Effector memory CD8-positive, alpha-beta T cell (primary cell): Measurements from ENCODE around the gene IFT88.

Experiments used
- ATAC-seq: fragments of 150-1000 bp; cut with Tn5 transposase; replicated peaks from 2 replicates; pipeline ENCODE4 v1.10.0; 2021; ENCODE audit warnings: mild to moderate bottlenecking, moderate library complexity
- DNase-seq, 3 experiments: peaks; one replicate each; pipeline ENCODE4 v3.0.0; 2021
- H3K27ac Mint-ChIP-seq, 2 donors: one replicate each; pipeline ENCODE4 v1.8.0; 2022; ENCODE audit warnings: mild to moderate bottlenecking in 2 of 2, mixed read lengths in 2 of 2, moderate library complexity in 2 of 2
- H3K27me3 Mint-ChIP-seq, 2 donors: one replicate each; pipeline ENCODE4 v1.8.0; 2022; ENCODE audit warnings: mixed read lengths in 2 of 2
- H3K36me3 Mint-ChIP-seq: one replicate; pipeline ENCODE4 v1.8.0; 2022; ENCODE audit warnings: mild to moderate bottlenecking, moderate library complexity, mixed read lengths; ENCODE audit not compliant: insufficient read depth
- H3K4me1 Mint-ChIP-seq, 2 donors: one replicate each; pipeline ENCODE4 v1.8.0; 2022; ENCODE audit warnings: low read depth in 2 of 2, mixed read lengths in 2 of 2
- H3K4me3 Mint-ChIP-seq, 2 donors: one replicate each; pipeline ENCODE4 v1.8.0; 2022; ENCODE audit warnings: mild to moderate bottlenecking in 2 of 2, mixed read lengths in 2 of 2, moderate library complexity in 2 of 2
- H3K9me3 Mint-ChIP-seq, 2 donors: one replicate each; pipeline ENCODE4 v1.8.0; 2022; ENCODE audit warnings: mixed read lengths in 2 of 2

The IFT88 gene

DNA sequence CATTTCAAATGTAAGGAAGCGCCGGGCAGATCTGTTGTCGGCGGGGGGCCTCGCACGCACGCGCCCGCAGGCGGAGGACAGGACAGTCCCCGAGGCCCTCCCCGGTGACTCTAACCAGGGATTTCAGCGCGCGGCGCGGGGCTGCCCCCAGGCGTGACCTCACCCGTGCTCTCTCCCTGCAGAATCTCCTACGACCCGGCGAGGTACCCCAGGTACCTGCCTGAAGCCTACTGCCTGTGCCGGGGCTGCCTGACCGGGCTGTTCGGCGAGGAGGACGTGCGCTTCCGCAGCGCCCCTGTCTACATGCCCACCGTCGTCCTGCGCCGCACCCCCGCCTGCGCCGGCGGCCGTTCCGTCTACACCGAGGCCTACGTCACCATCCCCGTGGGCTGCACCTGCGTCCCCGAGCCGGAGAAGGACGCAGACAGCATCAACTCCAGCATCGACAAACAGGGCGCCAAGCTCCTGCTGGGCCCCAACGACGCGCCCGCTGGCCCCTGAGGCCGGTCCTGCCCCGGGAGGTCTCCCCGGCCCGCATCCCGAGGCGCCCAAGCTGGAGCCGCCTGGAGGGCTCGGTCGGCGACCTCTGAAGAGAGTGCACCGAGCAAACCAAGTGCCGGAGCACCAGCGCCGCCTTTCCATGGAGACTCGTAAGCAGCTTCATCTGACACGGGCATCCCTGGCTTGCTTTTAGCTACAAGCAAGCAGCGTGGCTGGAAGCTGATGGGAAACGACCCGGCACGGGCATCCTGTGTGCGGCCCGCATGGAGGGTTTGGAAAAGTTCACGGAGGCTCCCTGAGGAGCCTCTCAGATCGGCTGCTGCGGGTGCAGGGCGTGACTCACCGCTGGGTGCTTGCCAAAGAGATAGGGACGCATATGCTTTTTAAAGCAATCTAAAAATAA, 154.7 kb downstream of the IFT88 start:
- H3K36me3 Mint-ChIP-seq = no peaks in the 10 kb centered on the region
- H3K27me3 Mint-ChIP-seq = peaks cover 0 to 11% of the 10 kb centered on the region in 2 donors
- ATAC-seq (peak; percentile 36), DNase-seq (no peak)
- H3K4me3 Mint-ChIP-seq = peak overlapping the region in 1 of 2 donors; percentile 44
- H3K4me1 Mint-ChIP-seq = no peaks in the 10 kb centered on the region
- no peaks in the 10 kb centered on the region for H3K9me3 Mint-ChIP-seq
- no peak overlapping the region for H3K27ac Mint-ChIP-seq

DNA sequence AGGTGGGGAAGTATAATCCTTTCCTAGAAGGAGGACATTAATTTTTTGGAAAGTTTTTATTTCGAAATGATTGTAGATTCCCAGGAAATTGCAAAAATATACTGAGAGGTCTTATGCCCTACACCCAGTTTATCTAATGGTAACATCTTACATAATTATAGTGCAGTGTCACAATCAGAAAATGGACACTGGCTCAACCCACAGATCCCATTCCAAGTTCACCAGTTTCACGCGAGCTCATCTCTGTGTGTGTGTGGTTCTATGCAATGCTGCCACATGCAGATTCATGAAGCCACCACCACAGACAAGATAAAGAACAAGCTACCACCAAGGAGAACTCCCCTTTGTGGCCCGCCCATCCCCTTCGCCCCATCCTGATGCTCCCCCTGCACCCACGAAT, 160.9 kb downstream of the IFT88 start:
- H3K36me3 Mint-ChIP-seq = no peaks in the 10 kb centered on the region

DNA sequence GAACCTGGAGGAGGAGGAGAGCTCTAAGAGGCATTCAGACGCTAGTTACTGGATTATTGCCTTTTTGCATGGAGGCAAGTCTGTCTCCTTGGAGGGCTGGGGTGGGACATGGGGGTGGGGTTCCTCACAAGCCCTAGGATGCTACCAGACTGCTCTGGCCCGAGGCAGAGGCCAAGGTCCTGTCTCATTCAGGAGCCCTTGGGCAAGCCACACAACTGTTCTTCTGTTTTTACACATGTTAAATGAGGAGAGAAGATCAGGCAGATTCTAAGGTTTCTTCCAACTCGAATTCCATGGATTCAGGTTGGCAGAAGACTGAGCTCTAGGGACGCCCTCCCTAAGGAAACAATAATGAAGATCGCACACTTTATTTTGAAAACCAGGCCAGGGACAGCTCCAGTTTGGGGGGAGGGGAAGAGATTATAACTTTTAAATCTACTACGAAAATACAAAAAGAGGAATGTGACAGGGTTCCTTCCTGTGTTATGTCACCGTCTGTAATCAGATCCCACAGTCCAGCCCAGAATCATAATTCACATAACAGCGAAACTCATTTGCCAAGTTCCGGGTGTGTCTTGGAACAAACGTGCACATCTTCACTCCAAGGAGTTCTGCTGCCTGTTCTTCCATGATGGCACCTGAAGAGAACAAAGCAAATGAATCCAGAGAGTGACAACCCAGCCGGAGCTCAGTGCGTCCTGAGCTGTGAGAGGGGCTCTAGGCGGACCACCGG, 161.8 kb downstream of the IFT88 start:
- Mint-ChIP-seq H3K4me3 (no peak overlapping the region), H3K36me3 (no peaks in the 10 kb centered on the region), H3K4me1 (no peaks in the 10 kb centered on the region), H3K27me3 (no peaks in the 10 kb centered on the region), H3K27ac (no peak overlapping the region), H3K9me3 (no peaks in the 10 kb centered on the region)
- ATAC-seq = no peak
- DNase-seq = no peak

More for the DNA sequence above, 160.9 kb downstream of the IFT88 start:
- no peaks in the 10 kb centered on the region for H3K4me1 Mint-ChIP-seq
- no peak overlapping the region for H3K27ac Mint-ChIP-seq
- H3K9me3 Mint-ChIP-seq = no peaks in the 10 kb centered on the region
- no peak for ATAC-seq
- no peak for DNase-seq
- no peak overlapping the region for H3K4me3 Mint-ChIP-seq
- H3K27me3 Mint-ChIP-seq = no peaks in the 10 kb centered on the region

DNA sequence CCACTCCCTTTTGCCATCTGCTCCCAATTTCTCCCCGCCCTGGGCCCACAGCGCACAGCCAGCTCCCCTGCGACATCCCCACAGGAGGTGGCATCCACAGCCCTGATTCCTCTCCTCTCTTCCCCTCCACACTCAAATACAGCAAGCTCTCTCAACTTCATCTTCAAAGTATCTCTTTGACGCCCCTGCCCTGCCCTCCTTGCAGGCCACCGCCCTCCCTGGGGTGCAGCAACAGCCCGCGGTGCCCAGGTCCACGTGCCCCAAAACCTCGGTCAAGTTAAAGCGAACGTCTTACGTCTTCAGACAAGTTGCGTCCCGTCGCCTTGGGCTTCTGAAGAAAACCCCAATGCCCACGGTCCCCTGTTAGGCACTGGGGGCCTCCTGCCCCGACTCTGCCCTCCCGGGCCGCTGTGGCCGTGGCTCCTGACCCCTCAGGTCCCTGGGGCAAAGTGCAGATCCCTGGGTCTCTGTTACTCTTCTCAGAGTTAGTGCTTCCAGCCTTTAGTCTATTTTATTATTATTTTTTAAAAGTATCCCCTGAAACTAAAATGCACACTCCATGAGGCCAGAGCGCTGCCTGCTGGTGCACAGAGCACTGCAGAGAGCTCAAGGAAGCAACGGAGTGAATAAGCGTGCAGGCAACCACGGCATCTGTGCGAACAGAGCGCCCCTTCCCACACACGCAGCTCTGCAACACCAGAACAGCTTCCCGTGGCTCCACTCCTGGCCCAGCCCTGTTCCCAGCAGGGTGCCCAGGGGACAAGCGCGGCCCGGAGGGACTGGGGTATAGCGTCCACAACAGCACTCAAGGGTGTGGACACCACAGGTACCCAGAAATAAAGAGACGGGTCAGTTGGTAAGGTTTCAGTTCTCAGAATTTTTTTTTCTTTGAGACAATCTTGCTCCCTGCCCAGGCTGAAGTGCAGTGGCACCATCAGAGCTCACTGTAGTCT, 163.0 kb downstream of the IFT88 start:
- no peak overlapping the region for H3K4me3 Mint-ChIP-seq
- no peaks in the 10 kb centered on the region for H3K9me3 Mint-ChIP-seq
- DNase-seq (no peak), ATAC-seq (no peak)
- no peaks in the 10 kb centered on the region for H3K4me1 Mint-ChIP-seq
- no peaks in the 10 kb centered on the region for H3K36me3 Mint-ChIP-seq
- H3K27me3 Mint-ChIP-seq = no peaks in the 10 kb centered on the region
- H3K27ac Mint-ChIP-seq = no peak overlapping the region

DNA sequence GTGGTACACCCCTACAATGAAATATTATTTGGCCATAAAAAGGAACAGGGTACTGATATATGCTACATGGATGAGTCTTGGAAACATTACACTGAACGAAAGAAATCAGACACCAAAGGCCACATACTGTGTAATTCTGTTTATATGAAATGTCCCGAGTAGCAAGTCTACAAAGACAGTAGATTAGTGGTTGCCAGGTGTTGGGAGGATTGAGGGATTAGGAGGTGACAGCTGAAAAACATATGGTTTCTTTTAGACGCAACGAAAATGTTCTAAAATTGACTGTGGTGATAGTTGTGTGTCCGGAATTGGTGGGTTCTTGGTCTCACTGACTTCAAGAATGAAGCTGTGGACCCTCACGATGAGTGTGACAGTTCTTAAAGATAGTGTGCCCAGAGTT, 171.7 kb downstream of the IFT88 start:
- no peak overlapping the region for H3K4me3 Mint-ChIP-seq
- no peaks in the 10 kb centered on the region for H3K9me3 Mint-ChIP-seq
- H3K27me3 Mint-ChIP-seq = no peaks in the 10 kb centered on the region
- H3K36me3 Mint-ChIP-seq = no peaks in the 10 kb centered on the region
- ATAC-seq (no peak), DNase-seq (no peak)
- no peaks in the 10 kb centered on the region for H3K4me1 Mint-ChIP-seq
- no peak overlapping the region for H3K27ac Mint-ChIP-seq

DNA sequence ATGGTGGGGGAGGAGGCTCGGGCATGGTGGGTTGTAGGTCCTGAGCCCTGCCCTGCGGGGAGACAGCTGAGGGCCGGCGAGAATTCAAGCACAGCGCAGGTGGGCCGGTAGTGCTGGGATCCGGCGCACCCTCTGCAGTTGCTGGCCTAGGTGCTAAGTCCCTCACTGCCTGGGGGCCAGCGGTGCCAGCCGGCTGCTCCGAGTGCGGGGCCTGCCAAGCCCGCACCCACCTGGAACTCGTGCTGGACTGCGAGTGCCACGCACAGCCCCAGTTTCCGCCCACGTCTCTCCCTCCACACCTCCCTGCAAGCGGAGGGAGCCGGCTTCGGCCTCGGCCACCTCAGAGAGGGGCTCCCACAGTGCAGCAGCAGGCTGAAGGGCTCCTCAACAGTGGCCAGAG, 173.1 kb downstream of the IFT88 start:
- H3K27me3 Mint-ChIP-seq = no peaks in the 10 kb centered on the region

More for the DNA sequence above, 173.1 kb downstream of the IFT88 start:
- Mint-ChIP-seq H3K4me1 (no peaks in the 10 kb centered on the region), H3K36me3 (no peaks in the 10 kb centered on the region), H3K9me3 (no peaks in the 10 kb centered on the region), H3K4me3 (no peak overlapping the region), H3K27ac (no peak overlapping the region)
- no peak for DNase-seq
- no peak for ATAC-seq
